Stimulated activated CD8-positive, alpha-beta memory T cell treated with anti-CD3 and anti-CD28 coated beads, Interleukin-4, amount 100 ng/mL, for 48 hours (primary cell): ENCODE results near the gene SERPINI1.

ENCODE experiments used
- DNase-seq: peaks from one replicate; pipeline ENCODE4 v3.0.0-alpha.2; 2020

The SERPINI1 gene

GRCh38 chr3:167735233-167736138 lies at the start of gene SERPINI1:
SERPINI1 (plus strand) TSS chr3:167735721; CDS start chr3:167789129, 53,408 bp downstream.
- DNase-seq = peak; percentile 81

- DNase-seq = no peak
Measured at GRCh38 chr3:167691366-167691765, 44.2 kb upstream of the SERPINI1 start.

- DNase-seq = no peak
Measured at GRCh38 chr3:167694121-167694520, 41.4 kb upstream of the SERPINI1 start.

GRCh38 chr3:167700046-167700445 lies 35.5 kb upstream of the SERPINI1 start:
- DNase-seq = no peak

GRCh38 chr3:167700926-167701325 lies 34.6 kb upstream of the SERPINI1 start:
- no peak for DNase-seq

GRCh38 chr3:167705840-167706239 lies 29.7 kb upstream of the SERPINI1 start:
- no peak for DNase-seq

- no peak for DNase-seq
Measured at GRCh38 chr3:167709690-167710089, 25.8 kb upstream of the SERPINI1 start.

- no peak for DNase-seq
Measured at GRCh38 chr3:167710552-167710951, 25.0 kb upstream of the SERPINI1 start.

- DNase-seq = no peak
Measured at GRCh38 chr3:167711439-167711838, 24.1 kb upstream of the SERPINI1 start.

- no peak for DNase-seq
Measured at GRCh38 chr3:167712445-167712844, 23.1 kb upstream of the SERPINI1 start.

- no peak for DNase-seq
Measured at GRCh38 chr3:167714871-167715270, 20.6 kb upstream of the SERPINI1 start.

GRCh38 chr3:167716920-167717319 lies 18.6 kb upstream of the SERPINI1 start:
- DNase-seq = no peak

- no peak for DNase-seq
Measured at GRCh38 chr3:167718582-167718981, 16.9 kb upstream of the SERPINI1 start.

- no peak for DNase-seq
Measured at GRCh38 chr3:167723025-167723512, 12.5 kb upstream of the SERPINI1 start.

GRCh38 chr3:167723872-167724271 lies 11.6 kb upstream of the SERPINI1 start:
- no peak for DNase-seq

GRCh38 chr3:167728176-167728575 lies 7.3 kb upstream of the SERPINI1 start:
- no peak for DNase-seq

- no peak for DNase-seq
Measured at GRCh38 chr3:167728632-167729323, 6.7 kb upstream of the SERPINI1 start.

GRCh38 chr3:167729591-167729990 lies 5.9 kb upstream of the SERPINI1 start:
- DNase-seq = no peak

- DNase-seq = no peak
Measured at GRCh38 chr3:167731393-167731792, 4.1 kb upstream of the SERPINI1 start.

GRCh38 chr3:167732313-167733065 lies 3.0 kb upstream of the SERPINI1 start:
- no peak for DNase-seq

GRCh38 chr3:167733961-167734497 lies 1.5 kb upstream of the SERPINI1 start:
- DNase-seq = no peak

- DNase-seq = peak; percentile 95
Measured at GRCh38 chr3:167734498-167735232, 856 bp upstream of the SERPINI1 start, which contains the start of gene PDCD10. PDCD10 (minus strand) TSS chr3:167734892; CDS start chr3:167720157, 14,735 bp downstream.
